ENCODE measurements around the gene HNRNPC. TPM values are rescaled to one million over a fixed set of nuclear protein-coding genes. Genes with fewer than 3 reads are reported as not detected.

The HNRNPC gene
- total RNA-seq, 1 donor from 2014 or later = 424 TPM

DNA sequence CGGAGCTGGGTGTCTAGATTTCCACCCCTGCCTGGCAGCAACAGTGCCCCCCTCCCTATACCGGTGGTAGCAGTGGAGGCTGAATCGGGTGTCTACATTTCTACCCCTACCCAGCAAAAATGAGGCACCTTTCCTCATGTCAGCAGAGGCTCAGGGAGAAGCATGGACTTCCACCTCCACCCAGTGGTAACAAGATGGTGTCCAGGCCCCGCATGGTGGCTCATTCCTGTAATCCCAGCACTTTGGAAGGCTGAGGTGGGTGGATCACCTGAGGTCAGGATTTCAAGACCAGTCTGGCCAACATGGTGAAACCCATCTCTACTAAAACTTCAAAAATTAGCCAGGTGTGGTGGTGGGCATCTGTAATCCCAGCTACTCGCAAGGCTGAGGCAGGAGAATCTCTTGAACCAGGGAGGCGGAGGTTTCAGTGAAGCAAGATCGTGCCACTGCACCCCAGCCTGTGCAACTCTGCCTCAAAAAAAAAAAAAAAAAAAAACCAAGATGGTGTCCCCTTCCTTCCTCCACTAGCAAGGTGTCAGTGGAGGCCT lies 77.9 kb downstream of the HNRNPC start:
- no peak for TF ChIP-seq CTCF (IDR thresholded peaks at IDR 0.05)
- Mint-ChIP-seq H3K4me1 (ENCODE audit: unreplicated experiment) (peaks cover 10% of the 10 kb centered on the region), H3K4me3 (ENCODE audit: unreplicated experiment) (peak overlapping the region; percentile 40), H3K27ac (ENCODE audit: unreplicated experiment) (no peak overlapping the region), H3K36me3 (ENCODE audit: unreplicated experiment) (no peaks in the 10 kb centered on the region), H3K9me3 (ENCODE audit: unreplicated experiment) (no peaks in the 10 kb centered on the region), H3K27me3 (ENCODE audit: unreplicated experiment) (peaks cover 11% of the 10 kb centered on the region)
- no peak for DNase-seq (ENCODE audit: extremely low spot score, unreplicated experiment)

DNA sequence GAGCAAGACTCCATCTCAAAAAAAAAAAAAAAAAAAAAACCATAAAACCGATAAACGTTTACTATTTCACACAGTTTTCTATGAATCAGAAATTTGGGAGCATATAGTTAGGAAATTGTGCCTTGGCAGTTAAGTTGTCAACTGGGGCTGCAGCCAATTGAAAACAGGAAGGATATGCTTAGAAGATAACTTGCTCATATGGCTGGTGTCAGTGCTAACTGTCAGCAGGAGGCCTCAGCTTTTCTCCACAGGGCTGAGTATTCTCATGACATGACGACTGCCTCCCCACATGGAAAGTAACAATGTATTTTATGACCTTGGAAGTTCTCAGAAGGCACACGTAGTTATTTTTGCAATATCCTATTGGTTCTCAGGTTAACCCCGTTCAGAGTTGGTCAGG lies 83.8 kb downstream of the HNRNPC start:
- no peak for TF ChIP-seq CTCF (IDR thresholded peaks at IDR 0.05)
- peaks cover 3% of the 10 kb centered on the region for H3K36me3 Mint-ChIP-seq (ENCODE audit: unreplicated experiment)
- H3K4me1 Mint-ChIP-seq (ENCODE audit: unreplicated experiment) = peaks cover 8% of the 10 kb centered on the region
- H3K4me3 Mint-ChIP-seq (ENCODE audit: unreplicated experiment) = no peak overlapping the region
- no peak overlapping the region for H3K27ac Mint-ChIP-seq (ENCODE audit: unreplicated experiment)
- H3K9me3 Mint-ChIP-seq (ENCODE audit: unreplicated experiment) = peaks cover 15% of the 10 kb centered on the region
- peaks cover 20% of the 10 kb centered on the region for H3K27me3 Mint-ChIP-seq (ENCODE audit: unreplicated experiment)
- no peak for DNase-seq (ENCODE audit: extremely low spot score, unreplicated experiment)

DNA sequence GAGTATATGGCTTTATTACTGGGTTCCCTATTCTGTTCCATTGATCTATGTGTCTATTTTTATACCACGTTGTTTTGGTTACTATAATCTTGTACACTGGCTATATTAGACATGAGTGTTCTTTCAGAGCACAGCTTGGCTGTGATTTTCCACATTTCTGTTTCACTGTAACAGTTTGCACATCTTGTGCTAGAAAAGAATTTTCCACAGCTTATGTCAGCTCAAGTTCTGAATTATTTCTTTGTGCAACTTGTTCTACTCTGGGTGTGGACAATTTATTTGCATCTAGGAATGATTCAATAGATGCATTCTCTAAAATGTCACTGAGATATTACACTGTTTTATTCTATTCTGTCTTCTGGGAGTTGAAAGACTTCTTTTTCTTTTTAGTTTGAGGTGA lies 85.0 kb downstream of the HNRNPC start:
- Mint-ChIP-seq H3K9me3 (ENCODE audit: unreplicated experiment) (peaks cover 15% of the 10 kb centered on the region), H3K4me1 (ENCODE audit: unreplicated experiment) (peaks cover 8% of the 10 kb centered on the region), H3K4me3 (ENCODE audit: unreplicated experiment) (no peak overlapping the region), H3K36me3 (ENCODE audit: unreplicated experiment) (peaks cover 3% of the 10 kb centered on the region), H3K27me3 (ENCODE audit: unreplicated experiment) (peaks cover 29% of the 10 kb centered on the region), H3K27ac (ENCODE audit: unreplicated experiment) (no peak overlapping the region)
- no peak for DNase-seq (ENCODE audit: extremely low spot score, unreplicated experiment)
- TF ChIP-seq CTCF (IDR thresholded peaks at IDR 0.05) = no peak

DNA sequence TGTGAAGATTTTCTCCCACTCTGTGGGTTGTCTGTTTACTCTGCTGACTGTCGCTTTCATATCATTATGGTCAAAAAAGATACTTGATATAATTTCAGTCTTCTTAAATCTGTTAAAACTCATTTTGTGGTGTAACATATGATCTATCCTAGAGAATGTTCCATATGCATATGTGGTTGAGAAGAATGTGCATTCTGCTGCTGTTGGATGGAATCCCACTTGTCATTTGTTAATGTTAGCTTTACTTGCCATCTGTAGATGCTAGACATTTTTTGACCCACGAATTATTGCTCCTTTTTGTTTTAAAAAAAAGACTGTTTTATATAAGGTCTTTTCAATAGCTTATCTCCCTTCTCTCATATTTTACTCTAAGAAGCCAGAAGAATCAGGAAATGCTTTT lies 87.1 kb downstream of the HNRNPC start:
- Mint-ChIP-seq H3K27me3 (ENCODE audit: unreplicated experiment) (peaks cover 35% of the 10 kb centered on the region), H3K4me3 (ENCODE audit: unreplicated experiment) (no peak overlapping the region), H3K4me1 (ENCODE audit: unreplicated experiment) (peaks cover 8% of the 10 kb centered on the region), H3K27ac (ENCODE audit: unreplicated experiment) (no peak overlapping the region), H3K9me3 (ENCODE audit: unreplicated experiment) (peaks cover 17% of the 10 kb centered on the region), H3K36me3 (ENCODE audit: unreplicated experiment) (peaks cover 3% of the 10 kb centered on the region)
- DNase-seq (ENCODE audit: extremely low spot score, unreplicated experiment) = no peak
- TF ChIP-seq CTCF (IDR thresholded peaks at IDR 0.05) = no peak

GRCh38 chr14:21171128-21171527 lies 98.1 kb downstream of the HNRNPC start:
- no peak for TF ChIP-seq CTCF (IDR thresholded peaks at IDR 0.05)
- peaks cover 3% of the 10 kb centered on the region for H3K36me3 Mint-ChIP-seq (ENCODE audit: unreplicated experiment)
- no peak overlapping the region for H3K4me3 Mint-ChIP-seq (ENCODE audit: unreplicated experiment)
- H3K4me1 Mint-ChIP-seq (ENCODE audit: unreplicated experiment) = no peaks in the 10 kb centered on the region
- DNase-seq (ENCODE audit: extremely low spot score, unreplicated experiment) = no peak
- H3K27me3 Mint-ChIP-seq (ENCODE audit: unreplicated experiment) = peaks cover 48% of the 10 kb centered on the region
- H3K9me3 Mint-ChIP-seq (ENCODE audit: unreplicated experiment) = peaks cover 17% of the 10 kb centered on the region
- H3K27ac Mint-ChIP-seq (ENCODE audit: unreplicated experiment) = no peak overlapping the region
